ENCODE results near the gene GDF11.

Gene GDF11

GRCh38 chr12:55707219-55707671, 35.7 kb upstream of the GDF11 start:
- no peak for DNase-seq (ENCODE audit: low spot score)
- no peak for FAIRE-seq

GRCh38 chr12:55707841-55708694, 34.9 kb upstream of the GDF11 start, which contains the start of gene ITGA7:
TSS of gene ITGA7 (minus strand) at chr12:55707904. CDS start at chr12:55707682, 222 bp downstream.
- peak; percentile 92 for DNase-seq (ENCODE audit: low spot score)
- FAIRE-seq = no peak

- no peak for FAIRE-seq
- no peak for DNase-seq (ENCODE audit: low spot score)
Measured at GRCh38 chr12:55708695-55709233, 34.2 kb upstream of the GDF11 start.

- no peak for DNase-seq (ENCODE audit: low spot score)
- FAIRE-seq = no peak
Measured at GRCh38 chr12:55711786-55712553, 31.0 kb upstream of the GDF11 start.

- DNase-seq (ENCODE audit: low spot score) (no peak), FAIRE-seq (no peak)
Measured at GRCh38 chr12:55712700-55713415, 30.1 kb upstream of the GDF11 start.

GRCh38 chr12:55713721-55714120, 29.2 kb upstream of the GDF11 start:
- DNase-seq (ENCODE audit: low spot score) (no peak), FAIRE-seq (no peak)

GRCh38 chr12:55715169-55715764, 27.7 kb upstream of the GDF11 start:
- FAIRE-seq (no peak), DNase-seq (ENCODE audit: low spot score) (no peak)

- FAIRE-seq (no peak), DNase-seq (ENCODE audit: low spot score) (peak; percentile 94)
Measured at GRCh38 chr12:55715833-55716581, 26.9 kb upstream of the GDF11 start, which contains the start of gene BLOC1S1. TSS of gene BLOC1S1 (plus strand) at chr12:55716046. CDS start at chr12:55716052, 6 bp downstream.

- DNase-seq (ENCODE audit: low spot score) = no peak
- no peak for FAIRE-seq
Measured at GRCh38 chr12:55716582-55716957, 26.4 kb upstream of the GDF11 start.

GRCh38 chr12:55717011-55718007, 25.6 kb upstream of the GDF11 start:
- DNase-seq (ENCODE audit: low spot score) = no peak
- no peak for FAIRE-seq

- DNase-seq (ENCODE audit: low spot score) = no peak
Measured at GRCh38 chr12:55718015-55718414, 24.9 kb upstream of the GDF11 start.

GRCh38 chr12:55718624-55719275, 24.2 kb upstream of the GDF11 start:
- DNase-seq (ENCODE audit: low spot score) (no peak), FAIRE-seq (no peak)

More at GRCh38 chr12:55718015-55718414, 24.9 kb upstream of the GDF11 start:
- no peak for FAIRE-seq

GRCh38 chr12:55719371-55719770, 23.6 kb upstream of the GDF11 start:
- DNase-seq (ENCODE audit: low spot score) (no peak), FAIRE-seq (no peak)

GRCh38 chr12:55720071-55720564, 22.8 kb upstream of the GDF11 start, which contains the start of gene RDH5:
TSS of gene RDH5 (plus strand) at chr12:55720393. CDS start at chr12:55721185, 792 bp downstream.
- DNase-seq (ENCODE audit: low spot score) (no peak), FAIRE-seq (no peak)

- DNase-seq (ENCODE audit: low spot score) = peak; percentile 76
- FAIRE-seq = peak; percentile 89
Measured at GRCh38 chr12:55720894-55721444, 22.0 kb upstream of the GDF11 start.

GRCh38 chr12:55721601-55722213, 21.2 kb upstream of the GDF11 start:
- FAIRE-seq = no peak
- DNase-seq (ENCODE audit: low spot score) = no peak

- FAIRE-seq (no peak), DNase-seq (ENCODE audit: low spot score) (no peak)
Measured at GRCh38 chr12:55722948-55723347, 20.0 kb upstream of the GDF11 start.
